Activated CD8-positive, alpha-beta T cell treated with anti-CD3 and anti-CD28 coated beads for 36 hours (primary cell): ENCODE measurements around the gene LIM2. TPM values are rescaled to one million over a fixed set of nuclear protein-coding genes. Genes with fewer than 3 reads are reported as not detected.

Experiments used
- ATAC-seq: fragments of 200-7000 bp; cut with Tn5 transposase; one replicate; pipeline ENCODE4 v1.10.0; 2021; ENCODE audit warnings: mild to moderate bottlenecking, moderate library complexity
- CTCF ChIA-PET: fragments of 350-600 bp; sonication (Branson Sonifier 250); formaldehyde crosslinking; loops from one replicate; lab custom pipeline; 2021; ENCODE audit warnings: antibody characterized with exemption; lab: Charles Lee
- POLR2A ChIA-PET: fragments of 350-600 bp; sonication (Branson Sonifier 250); formaldehyde crosslinking; loops from one replicate; lab custom pipeline; 2021; ENCODE audit warnings: antibody characterized with exemption; lab: Charles Lee
- DNase-seq: peaks from one replicate; pipeline ENCODE4 v3.0.0-alpha.2; 2020
- H3K27ac Mint-ChIP-seq: one replicate; pipeline ENCODE4 v1.8.0; 2021; ENCODE audit warnings: mild to moderate bottlenecking, mixed read lengths
- H3K27me3 Mint-ChIP-seq: one replicate; pipeline ENCODE4 v1.8.0; 2021; ENCODE audit warnings: mixed read lengths
- H3K36me3 Mint-ChIP-seq: one replicate; pipeline ENCODE4 v1.8.0; 2021; ENCODE audit warnings: low read depth, mixed read lengths
- H3K4me1 Mint-ChIP-seq: one replicate; pipeline ENCODE4 v1.8.0; 2021; ENCODE audit warnings: low read depth, mixed read lengths
- H3K4me3 Mint-ChIP-seq: one replicate; pipeline ENCODE4 v1.8.0; 2021; ENCODE audit warnings: mild to moderate bottlenecking, moderate library complexity, mixed read lengths
- H3K9me3 Mint-ChIP-seq: one replicate; pipeline ENCODE4 v1.8.0; 2021; ENCODE audit warnings: mixed read lengths
- intact Hi-C: fragments of 100-400 bp; cut with micrococcal nuclease; formaldehyde crosslinking; loops from one replicate; pipeline ENCODE4 v1.10.0; 2022
- total RNA-seq, 2 experiments: library from RNA; stranded (reverse); gene quantifications; one replicate each; pipeline ENCODE4 v1.2.3, GENCODE V29; 2021
- TF ChIP-seq, protein P1 (sequence below): fragments of 200-600 bp; IDR thresholded peaks from one replicate; pipeline ENCODE4 v1.8.0; 2022; ENCODE audit warnings: antibody characterized with exemption, mild to moderate bottlenecking

The LIM2 gene
- total RNA-seq, 2 experiments from 2014 or later: 1.4 to 2.6 TPM

- H3K36me3 Mint-ChIP-seq: peaks cover 11% of the 10 kb centered on the region
- TF ChIP-seq, protein P1, sequence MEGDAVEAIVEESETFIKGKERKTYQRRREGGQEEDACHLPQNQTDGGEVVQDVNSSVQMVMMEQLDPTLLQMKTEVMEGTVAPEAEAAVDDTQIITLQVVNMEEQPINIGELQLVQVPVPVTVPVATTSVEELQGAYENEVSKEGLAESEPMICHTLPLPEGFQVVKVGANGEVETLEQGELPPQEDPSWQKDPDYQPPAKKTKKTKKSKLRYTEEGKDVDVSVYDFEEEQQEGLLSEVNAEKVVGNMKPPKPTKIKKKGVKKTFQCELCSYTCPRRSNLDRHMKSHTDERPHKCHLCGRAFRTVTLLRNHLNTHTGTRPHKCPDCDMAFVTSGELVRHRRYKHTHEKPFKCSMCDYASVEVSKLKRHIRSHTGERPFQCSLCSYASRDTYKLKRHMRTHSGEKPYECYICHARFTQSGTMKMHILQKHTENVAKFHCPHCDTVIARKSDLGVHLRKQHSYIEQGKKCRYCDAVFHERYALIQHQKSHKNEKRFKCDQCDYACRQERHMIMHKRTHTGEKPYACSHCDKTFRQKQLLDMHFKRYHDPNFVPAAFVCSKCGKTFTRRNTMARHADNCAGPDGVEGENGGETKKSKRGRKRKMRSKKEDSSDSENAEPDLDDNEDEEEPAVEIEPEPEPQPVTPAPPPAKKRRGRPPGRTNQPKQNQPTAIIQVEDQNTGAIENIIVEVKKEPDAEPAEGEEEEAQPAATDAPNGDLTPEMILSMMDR: no peak
- ATAC-seq (no peak), DNase-seq (peak; percentile 41)
- no peaks in the 10 kb centered on the region for H3K9me3 Mint-ChIP-seq
- H3K4me1 Mint-ChIP-seq: peaks cover 5% of the 10 kb centered on the region
- ChIA-PET CTCF (interaction anchor here (1.2 to 1.6 kb wide), 2 partner anchors 10 to 139 kb away, joined by 3 read pairs; no protein-coding TSS in a partner anchor), POLR2A (no interaction called here)
- peaks cover 16% of the 10 kb centered on the region for H3K27me3 Mint-ChIP-seq
- intact Hi-C loops: loop anchor here (10.0 kb wide), 1 partner anchor 91 kb away; no protein-coding TSS in a partner anchor
- no peak overlapping the region for H3K4me3 Mint-ChIP-seq
- no peak overlapping the region for H3K27ac Mint-ChIP-seq
Measured at GRCh38 chr19:51333836-51334460, 53.8 kb downstream of the LIM2 start.

DNA sequence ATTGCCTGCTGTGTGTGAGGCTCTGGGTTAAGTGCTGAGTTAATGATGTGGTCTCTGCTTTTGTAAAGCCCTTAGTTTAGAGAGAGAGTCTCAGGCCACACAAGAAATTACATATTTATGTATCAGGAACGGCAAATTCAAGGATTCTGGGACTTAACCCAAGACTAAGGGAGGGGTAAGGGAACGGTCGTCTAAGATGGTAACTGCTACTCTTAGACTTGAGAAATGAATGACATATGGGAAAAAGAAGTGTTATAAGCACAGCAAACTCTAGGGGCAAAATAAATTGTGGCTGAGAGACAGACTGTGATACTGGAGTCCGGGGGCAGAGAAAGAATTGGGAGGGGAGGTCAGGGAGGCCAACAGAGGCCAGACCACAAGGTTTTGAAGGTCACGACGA, 56.1 kb downstream of the LIM2 start:
- peaks cover 5% of the 10 kb centered on the region for H3K4me1 Mint-ChIP-seq
- TF ChIP-seq, protein P1: no peak
- H3K27me3 Mint-ChIP-seq: peaks cover 25% of the 10 kb centered on the region
- no peak overlapping the region for H3K4me3 Mint-ChIP-seq
- ATAC-seq: no peak
- POLR2A ChIA-PET: interaction anchor here (0.5 to 0.8 kb wide), 2 partner anchors 66 to 99 kb away, joined by 3 read pairs; no protein-coding TSS in a partner anchor
- no peak for DNase-seq
- peaks cover 11% of the 10 kb centered on the region for H3K36me3 Mint-ChIP-seq
- intact Hi-C loops: loop anchor here (10.0 kb wide), 1 partner anchor 93 kb away; no protein-coding TSS in a partner anchor
- no peak overlapping the region for H3K27ac Mint-ChIP-seq
- CTCF ChIA-PET: interaction anchor here (1.5 kb wide), 1 partner anchor 108 kb away, joined by 4 read pairs; no protein-coding TSS in a partner anchor
- no peaks in the 10 kb centered on the region for H3K9me3 Mint-ChIP-seq

- CTCF ChIA-PET: interaction anchor here (1.5 kb wide), 1 partner anchor 109 kb away, joined by 4 read pairs; no protein-coding TSS in a partner anchor
- ATAC-seq: no peak
- intact Hi-C loops: loop anchor here (10.0 kb wide), 1 partner anchor 94 kb away; no protein-coding TSS in a partner anchor
- H3K4me3 Mint-ChIP-seq: no peak overlapping the region
- TF ChIP-seq, protein P1: no peak
- DNase-seq: no peak
- peaks cover 30% of the 10 kb centered on the region for H3K27me3 Mint-ChIP-seq
- H3K9me3 Mint-ChIP-seq: no peaks in the 10 kb centered on the region
- H3K36me3 Mint-ChIP-seq: peaks cover 11% of the 10 kb centered on the region
- no peak overlapping the region for H3K27ac Mint-ChIP-seq
- H3K4me1 Mint-ChIP-seq: peaks cover 5% of the 10 kb centered on the region
- POLR2A ChIA-PET: interaction anchor here (0.8 kb wide), 1 partner anchor 66 kb away, joined by 3 read pairs; no protein-coding TSS in a partner anchor
Measured at GRCh38 chr19:51331193-51331592, 56.6 kb downstream of the LIM2 start.

- no peaks in the 10 kb centered on the region for H3K9me3 Mint-ChIP-seq
- DNase-seq (no peak), ATAC-seq (no peak)
- peaks cover 38% of the 10 kb centered on the region for H3K27me3 Mint-ChIP-seq
- H3K36me3 Mint-ChIP-seq: peaks cover 11% of the 10 kb centered on the region
- H3K4me1 Mint-ChIP-seq: peaks cover 9% of the 10 kb centered on the region
- TF ChIP-seq, protein P1: no peak
- no peak overlapping the region for H3K4me3 Mint-ChIP-seq
- intact Hi-C loops: loop anchor here (10.0 kb wide), 1 partner anchor 94 kb away; no protein-coding TSS in a partner anchor
- H3K27ac Mint-ChIP-seq: no peak overlapping the region
- ChIA-PET CTCF (no interaction called here), POLR2A (no interaction called here)
Measured at GRCh38 chr19:51330366-51330765, 57.4 kb downstream of the LIM2 start.

Other genes with a start within 250 kb of the LIM2 start
- not detected for gene SIGLEC7, start 245.7 kb downstream of the LIM2 start, total RNA-seq
- under 1 TPM in 1 of 2 experiments, not detected in 1; 0.54 TPM for gene CD33, start 162.9 kb downstream of the LIM2 start, total RNA-seq
- gene SIGLECL1, start 136.9 kb downstream of the LIM2 start, total RNA-seq: not detected
- gene IGLON5, start 76.3 kb downstream of the LIM2 start, total RNA-seq: under 1 TPM; 0.16 to 0.23 TPM
- 1 to 10 TPM; 3.6 to 3.7 TPM for gene VSIG10L, start 45.8 kb downstream of the LIM2 start, total RNA-seq
- 100 to 1,000 TPM; 151 to 162 TPM for gene ETFB, start 21.6 kb downstream of the LIM2 start, total RNA-seq
- 1 to 10 TPM; 5.0 to 5.4 TPM for gene CLDND2, start 19.0 kb downstream of the LIM2 start, total RNA-seq
- gene NKG7, start 15.3 kb downstream of the LIM2 start, total RNA-seq: 100 to 1,000 TPM; 258 to 283 TPM
- gene C19orf84, start 2.6 kb upstream of the LIM2 start, total RNA-seq: not detected
- gene SIGLEC10, start 29.7 kb upstream of the LIM2 start, total RNA-seq: under 1 TPM in 1 of 2 experiments, not detected in 1; 0.32 TPM
- not detected for gene SIGLEC8, start 70.5 kb upstream of the LIM2 start, total RNA-seq
- gene CEACAM18, start 90.6 kb upstream of the LIM2 start, total RNA-seq: not detected
- gene SIGLEC12, start 113.8 kb upstream of the LIM2 start, total RNA-seq: under 1 TPM; 0.34 to 0.43 TPM
- gene SIGLEC6, start 143.7 kb upstream of the LIM2 start, total RNA-seq: not detected
- 1 to 10 TPM; 6.6 to 8.0 TPM for gene ZNF175, start 183.3 kb upstream of the LIM2 start, total RNA-seq
- not detected for gene SIGLEC5, start 242.4 kb upstream of the LIM2 start, total RNA-seq